ENCODE data around the gene TAS2R30.

TAS2R30 gene

GRCh38 chr12:11162502-11162901, 28.1 kb upstream of the TAS2R30 start:
- TF ChIP-seq, protein P1, sequence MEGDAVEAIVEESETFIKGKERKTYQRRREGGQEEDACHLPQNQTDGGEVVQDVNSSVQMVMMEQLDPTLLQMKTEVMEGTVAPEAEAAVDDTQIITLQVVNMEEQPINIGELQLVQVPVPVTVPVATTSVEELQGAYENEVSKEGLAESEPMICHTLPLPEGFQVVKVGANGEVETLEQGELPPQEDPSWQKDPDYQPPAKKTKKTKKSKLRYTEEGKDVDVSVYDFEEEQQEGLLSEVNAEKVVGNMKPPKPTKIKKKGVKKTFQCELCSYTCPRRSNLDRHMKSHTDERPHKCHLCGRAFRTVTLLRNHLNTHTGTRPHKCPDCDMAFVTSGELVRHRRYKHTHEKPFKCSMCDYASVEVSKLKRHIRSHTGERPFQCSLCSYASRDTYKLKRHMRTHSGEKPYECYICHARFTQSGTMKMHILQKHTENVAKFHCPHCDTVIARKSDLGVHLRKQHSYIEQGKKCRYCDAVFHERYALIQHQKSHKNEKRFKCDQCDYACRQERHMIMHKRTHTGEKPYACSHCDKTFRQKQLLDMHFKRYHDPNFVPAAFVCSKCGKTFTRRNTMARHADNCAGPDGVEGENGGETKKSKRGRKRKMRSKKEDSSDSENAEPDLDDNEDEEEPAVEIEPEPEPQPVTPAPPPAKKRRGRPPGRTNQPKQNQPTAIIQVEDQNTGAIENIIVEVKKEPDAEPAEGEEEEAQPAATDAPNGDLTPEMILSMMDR (IDR thresholded peaks at IDR 0.05; ENCODE audit: insufficient read depth, low read length, poor library complexity, severe bottlenecking), result no peak

GRCh38 chr12:11158885-11159444, 24.5 kb upstream of the TAS2R30 start:
- TF ChIP-seq, protein P1 (IDR thresholded peaks at IDR 0.05; ENCODE audit: insufficient read depth, low read length, poor library complexity, severe bottlenecking), result no peak
- no peaks in the 10 kb centered on the region; the same call in 1 of the 2 replicates for H3K36me3 ChIP-seq (ENCODE audit: control insufficient read depth, insufficient read depth, low read length)
- H3K4me3 ChIP-seq (replicated peaks; ENCODE audit: low read depth, low read length), result no peak overlapping the region
- no peaks in the 10 kb centered on the region for H3K27me3 ChIP-seq (replicated peaks; ENCODE audit: control insufficient read depth, insufficient read depth, low read length)
- DNase-seq (ENCODE audit: extremely low read depth, insufficient read length), result no peak

More at GRCh38 chr12:11162502-11162901, 28.1 kb upstream of the TAS2R30 start:
- no peak overlapping the region for H3K4me3 ChIP-seq (replicated peaks; ENCODE audit: low read depth, low read length)
- H3K27me3 ChIP-seq (replicated peaks; ENCODE audit: control insufficient read depth, insufficient read depth, low read length), result no peaks in the 10 kb centered on the region
- peaks cover 3% of the 10 kb centered on the region for H3K36me3 ChIP-seq (ENCODE audit: control insufficient read depth, insufficient read depth, low read length)
- no peak for DNase-seq (ENCODE audit: extremely low read depth, insufficient read length)

GRCh38 chr12:11154400-11154925, 20.0 kb upstream of the TAS2R30 start:
- TF ChIP-seq, protein P1 (IDR thresholded peaks at IDR 0.05; ENCODE audit: insufficient read depth, low read length, poor library complexity, severe bottlenecking), result no peak
- Histone ChIP-seq H3K36me3 (ENCODE audit: control insufficient read depth, insufficient read depth, low read length) (no peaks in the 10 kb centered on the region), H3K4me3 (replicated peaks; ENCODE audit: low read depth, low read length) (no peak overlapping the region), H3K27me3 (replicated peaks; ENCODE audit: control insufficient read depth, insufficient read depth, low read length) (no peaks in the 10 kb centered on the region)
- no peak for DNase-seq (ENCODE audit: extremely low read depth, insufficient read length)

- Histone ChIP-seq H3K27me3 (replicated peaks; ENCODE audit: control insufficient read depth, insufficient read depth, low read length) (no peaks in the 10 kb centered on the region), H3K4me3 (replicated peaks; ENCODE audit: low read depth, low read length) (no peak overlapping the region), H3K36me3 (ENCODE audit: control insufficient read depth, insufficient read depth, low read length) (no peaks in the 10 kb centered on the region)
- TF ChIP-seq, protein P1 (IDR thresholded peaks at IDR 0.05; ENCODE audit: insufficient read depth, low read length, poor library complexity, severe bottlenecking), result no peak
- no peak for DNase-seq (ENCODE audit: extremely low read depth, insufficient read length)
Observed at GRCh38 chr12:11152725-11153124, 18.3 kb upstream of the TAS2R30 start.

DNA sequence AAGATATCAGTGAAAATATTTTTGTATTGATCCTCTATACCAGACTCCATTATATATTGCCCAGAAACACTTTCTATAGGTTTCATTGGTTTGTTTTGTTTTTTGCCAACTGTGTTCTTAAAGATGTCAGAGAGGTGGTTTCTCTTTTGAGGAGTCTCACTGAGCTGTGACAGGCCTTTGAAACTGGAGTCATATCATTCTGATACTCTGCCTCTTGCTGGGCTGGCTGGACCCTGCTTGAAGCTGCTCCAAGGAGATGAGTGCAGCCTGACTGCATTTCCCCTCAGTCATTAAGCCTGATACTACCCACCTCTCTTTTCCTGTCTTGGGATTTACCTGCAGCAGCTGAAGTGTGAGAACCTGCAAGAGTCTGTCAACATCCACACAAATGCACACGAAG, 16.4 kb upstream of the TAS2R30 start:
- no peak overlapping the region for H3K4me3 ChIP-seq (replicated peaks; ENCODE audit: low read depth, low read length)
- H3K27me3 ChIP-seq (replicated peaks; ENCODE audit: control insufficient read depth, insufficient read depth, low read length), result no peaks in the 10 kb centered on the region
- no peak for DNase-seq (ENCODE audit: extremely low read depth, insufficient read length)
- no peaks in the 10 kb centered on the region for H3K36me3 ChIP-seq (ENCODE audit: control insufficient read depth, insufficient read depth, low read length)
- TF ChIP-seq, protein P1 (IDR thresholded peaks at IDR 0.05; ENCODE audit: insufficient read depth, low read length, poor library complexity, severe bottlenecking), result no peak

Data from GM06990 (cell line).